Esophagus squamous epithelium (tissue), 5 donors: ENCODE results near the gene HES6. TPM values are rescaled to one million over a fixed set of nuclear protein-coding genes. Genes with fewer than 3 reads are reported as not detected.

Source experiments
- DNase-seq: peaks from one replicate; lab custom pipeline; 2025; lab: John Stamatoyannopoulos, UW
- H3K27ac ChIP-seq, 4 donors: fragments of 200-600 bp; sonication (generic); one replicate each; pipeline ENCODE4 v1.5.1; 2016 to 2019; ENCODE audit warnings: mild to moderate bottlenecking in 1 of 4
- H3K27me3 ChIP-seq, 4 donors: fragments of 200-600 bp; sonication (generic); 1 replicate in 3 of 4; 2 replicates in 1 of 4; pipeline versions ENCODE4 v1.5.1 to v1.6.0; 2017 to 2021; ENCODE audit warnings: antibody characterized with exemption in 1 of 4
- H3K36me3 ChIP-seq, 3 donors: fragments of 200-600 bp; sonication (generic); one replicate each; pipeline ENCODE4 v1.5.1; 2016 to 2019
- H3K4me1 ChIP-seq, 3 donors: fragments of 200-600 bp; sonication (generic); one replicate each; pipeline ENCODE4 v1.5.1; 2017 to 2019
- H3K4me3 ChIP-seq, 4 donors: fragments of 200-600 bp; sonication (generic); 1 replicate in 3 of 4; 2 replicates in 1 of 4; pipeline ENCODE4 v1.5.1; 2016 to 2019; ENCODE audit warnings: mild to moderate bottlenecking in 2 of 4, moderate library complexity in 1 of 4
- H3K9me3 ChIP-seq, 3 donors: fragments of 200-600 bp; sonication (generic); one replicate each; pipeline ENCODE4 v1.5.1; 2016 to 2019
- CTCF ChIP-seq, 6 experiments: fragments of 450-650 bp in 4 of 6; fragments of 200-600 bp in 2 of 6; sonication (generic) in 2 of 6; IDR thresholded peaks; one replicate each; pipeline ENCODE4 v1.5.1; 2016 to 2019; ENCODE audit warnings: antibody characterized with exemption in 6 of 6, mild to moderate bottlenecking in 4 of 6, moderate library complexity in 4 of 6
- POLR2A ChIP-seq, 4 donors: fragments of 450-650 bp; IDR thresholded peaks; one replicate each; pipeline ENCODE4 v1.6.1; 2017; ENCODE audit warnings: antibody characterized with exemption in 4 of 4, mild to moderate bottlenecking in 4 of 4, moderate library complexity in 3 of 4
- WGBS, 2 donors: methylation state at CpG; one replicate each; pipeline ENCODE4 v1.1.5; 2018; 5-methylcytosine and 5-hydroxymethylcytosine counted together
- intact Hi-C: fragments of 100-400 bp; cut with DNase I; formaldehyde crosslinking; loops from one replicate; pipeline ENCODE4 v1.15.0; 2022
- total RNA-seq, 4 donors: library from RNA; depleted of rRNA; stranded (reverse); fragments of >200 nt; gene quantifications; one replicate each; pipeline ENCODE4 v1.1.0, GENCODE V29; 2016
- donor health status: DM: yes; HTN: yes; CAD: no.

Gene HES6
- total RNA-seq, 4 donors from 2014 or later: 3.1 to 5.1 (median 4.2) TPM

GRCh38 chr2:238287737-238288649 is 48.2 kb upstream of the HES6 start, which contains the start of gene PER2:
PER2 (minus strand) TSS chr2:238288610; CDS start chr2:238277936, 10,674 bp downstream.
- DNase-seq: peak; percentile 44
- peaks cover 43 to 79% (median 56%) of the 10 kb centered on the region in 3 donors for H3K4me1 ChIP-seq

GRCh38 chr2:238286987-238287736 is 47.3 kb upstream of the HES6 start:
- Histone ChIP-seq H3K4me3 (peak overlapping the region; percentile 80 to 97 (median 86)), H3K9me3 (no peaks in the 10 kb centered on the region), H3K27me3 (no peaks in the 10 kb centered on the region), H3K27ac (peak overlapping the region; percentile 94 to 99 (median 98)), H3K4me1 (peaks cover 43 to 86% (median 57%) of the 10 kb centered on the region in 3 donors), H3K36me3 (peaks cover 0 to 4% (median 0%) of the 10 kb centered on the region in 3 donors)
- 21 to 53% methylated on average over 9 to 10 of the region's 11 CpGs for WGBS, 2 donors
- TF ChIP-seq CTCF (IDR thresholded peaks at IDR 0.05) (peak in 1 of 6 experiments; percentile 4), POLR2A (IDR thresholded peaks at IDR 0.05) (peak in 1 of 4 donors; percentile 23)
- no peak for DNase-seq
- intact Hi-C loops: no loop called here

More at GRCh38 chr2:238287737-238288649, 48.2 kb upstream of the HES6 start, which contains the start of gene PER2:
- WGBS, 2 donors: 0% methylated on average over 2 to 3 of the region's 65 CpGs
- Histone ChIP-seq H3K4me3 (peak within 1 kb of the TSS; percentile 80 to 97 (median 86)), H3K27me3 (no peaks in the 10 kb centered on the region), H3K36me3 (peaks cover 0 to 4% (median 0%) of the 10 kb centered on the region in 3 donors), H3K9me3 (no peaks in the 10 kb centered on the region), H3K27ac (peak within 1 kb of the TSS; percentile 94 to 99 (median 98))
- intact Hi-C loops: no loop called here
- TF ChIP-seq CTCF (IDR thresholded peaks at IDR 0.05) (peak in 1 of 6 experiments; percentile 11), POLR2A (IDR thresholded peaks at IDR 0.05) (peak in 1 of 4 donors; percentile 54)

GRCh38 chr2:238286551-238286950 is 46.7 kb upstream of the HES6 start:
- no peak for DNase-seq
- Histone ChIP-seq H3K4me3 (peak overlapping the region; percentile 80 to 97 (median 86)), H3K9me3 (no peaks in the 10 kb centered on the region), H3K4me1 (peaks cover 43 to 90% (median 60%) of the 10 kb centered on the region in 3 donors), H3K27me3 (no peaks in the 10 kb centered on the region), H3K36me3 (peaks cover 0 to 4% (median 0%) of the 10 kb centered on the region in 3 donors), H3K27ac (peak overlapping the region; percentile 94 to 99 (median 98))
- intact Hi-C loops: no loop called here
- TF ChIP-seq POLR2A (IDR thresholded peaks at IDR 0.05) (no peak), CTCF (IDR thresholded peaks at IDR 0.05) (peak in 1 of 6 experiments; percentile 17)
- 19 to 32% methylated on average over 6 of the region's 7 CpGs for WGBS, 2 donors

- peaks cover 0 to 4% (median 0%) of the 10 kb centered on the region in 3 donors for H3K36me3 ChIP-seq
- no peak for TF ChIP-seq CTCF (IDR thresholded peaks at IDR 0.05)
- no peak for DNase-seq
- H3K4me3 ChIP-seq: peak overlapping the region in 3 of 4 donors; percentile 84 to 97 (median 87)
- WGBS, 2 donors: 4 to 19% methylated on average over 6 to 7 of the region's 7 CpGs
- no peaks in the 10 kb centered on the region for H3K9me3 ChIP-seq
- H3K27me3 ChIP-seq: no peaks in the 10 kb centered on the region
- H3K27ac ChIP-seq: peak overlapping the region; percentile 94 to 99 (median 98)
- peaks cover 43 to 88% (median 58%) of the 10 kb centered on the region in 3 donors for H3K4me1 ChIP-seq
- intact Hi-C loops: no loop called here
These were observed 46.3 kb upstream of the HES6 start for GRCh38 chr2:238286095-238286494.
